GM12873 (cell line): Measurements from ENCODE around the gene TARM1.

Experiments
- TF ChIP-seq, protein P1 (sequence below): IDR thresholded peaks from 2 replicates; pipeline ENCODE4 v1.5.1; 2012; ENCODE audit warnings: low read depth, mild to moderate bottlenecking, moderate library complexity, low read length, control low read depth; ENCODE audit not compliant: insufficient read depth; ENCODE audit errors: missing control alignments

TARM1 gene

GRCh38 chr19:54081032-54081431 is at the start of gene TARM1:
Gene TARM1 (minus strand): TSS chr19:54081365. CDS start chr19:54081340, 25 bp downstream.
- TF ChIP-seq, protein P1, sequence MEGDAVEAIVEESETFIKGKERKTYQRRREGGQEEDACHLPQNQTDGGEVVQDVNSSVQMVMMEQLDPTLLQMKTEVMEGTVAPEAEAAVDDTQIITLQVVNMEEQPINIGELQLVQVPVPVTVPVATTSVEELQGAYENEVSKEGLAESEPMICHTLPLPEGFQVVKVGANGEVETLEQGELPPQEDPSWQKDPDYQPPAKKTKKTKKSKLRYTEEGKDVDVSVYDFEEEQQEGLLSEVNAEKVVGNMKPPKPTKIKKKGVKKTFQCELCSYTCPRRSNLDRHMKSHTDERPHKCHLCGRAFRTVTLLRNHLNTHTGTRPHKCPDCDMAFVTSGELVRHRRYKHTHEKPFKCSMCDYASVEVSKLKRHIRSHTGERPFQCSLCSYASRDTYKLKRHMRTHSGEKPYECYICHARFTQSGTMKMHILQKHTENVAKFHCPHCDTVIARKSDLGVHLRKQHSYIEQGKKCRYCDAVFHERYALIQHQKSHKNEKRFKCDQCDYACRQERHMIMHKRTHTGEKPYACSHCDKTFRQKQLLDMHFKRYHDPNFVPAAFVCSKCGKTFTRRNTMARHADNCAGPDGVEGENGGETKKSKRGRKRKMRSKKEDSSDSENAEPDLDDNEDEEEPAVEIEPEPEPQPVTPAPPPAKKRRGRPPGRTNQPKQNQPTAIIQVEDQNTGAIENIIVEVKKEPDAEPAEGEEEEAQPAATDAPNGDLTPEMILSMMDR: no peak

DNA sequence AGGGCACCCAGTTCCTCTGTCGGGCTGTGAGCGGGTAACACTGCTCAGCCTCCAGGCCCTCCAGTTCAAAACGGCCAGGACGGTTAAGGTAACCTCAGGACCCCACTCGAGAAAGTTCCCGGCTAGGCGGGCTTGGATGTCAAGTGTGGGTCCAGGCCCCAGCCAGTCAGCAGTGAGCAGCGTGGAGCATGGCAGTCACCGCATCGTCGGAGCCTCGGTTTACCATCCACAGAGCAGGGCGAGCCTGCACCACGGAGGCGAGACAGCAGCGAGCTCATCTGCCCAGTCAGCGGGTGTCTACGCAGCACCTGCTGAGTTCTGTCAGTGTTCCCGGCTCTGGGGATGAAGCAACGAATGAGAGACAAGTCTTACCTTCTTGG is 48.4 kb upstream of the TARM1 start:
- TF ChIP-seq, protein P1: no peak

DNA sequence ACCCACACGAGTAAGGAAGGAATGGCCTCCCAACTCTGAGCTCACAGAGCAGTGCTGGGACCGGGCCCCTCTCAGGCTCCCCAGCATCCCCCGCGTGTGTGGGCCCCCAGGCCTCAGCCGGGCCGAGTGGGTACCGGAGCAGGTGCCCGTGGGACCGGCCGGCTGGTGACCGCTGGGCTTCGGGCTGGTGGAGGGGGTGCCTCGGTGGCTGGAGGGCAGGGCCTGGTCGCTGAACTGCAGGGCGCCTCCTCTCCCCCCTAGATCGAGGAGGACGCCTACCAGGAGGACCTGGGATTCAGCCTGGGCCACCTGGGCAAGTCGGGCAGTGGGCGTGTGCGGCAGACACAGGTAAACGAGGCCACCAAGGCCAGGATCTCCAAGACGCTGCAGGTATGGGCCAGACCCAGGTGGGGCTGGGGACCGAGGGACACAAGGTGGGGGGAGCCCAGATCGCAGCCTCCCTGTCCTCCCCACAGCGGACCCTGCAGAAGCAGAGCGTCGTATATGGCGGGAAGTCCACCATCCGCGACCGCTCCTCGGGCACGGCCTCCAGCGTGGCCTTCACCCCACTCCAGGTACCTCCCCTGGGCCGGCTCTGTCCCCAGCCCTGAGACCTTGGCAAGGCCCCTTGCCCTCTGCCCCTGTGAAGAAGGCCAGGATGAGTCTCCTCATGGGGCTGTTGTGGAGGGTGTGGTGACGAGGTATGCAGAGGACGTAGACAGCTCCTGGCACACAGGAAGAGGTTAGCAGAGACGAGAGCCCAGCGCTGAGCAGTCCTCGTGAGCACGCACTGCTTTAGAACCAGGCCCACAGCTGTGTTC is 47.8 kb upstream of the TARM1 start:
- TF ChIP-seq, protein P1: no peak

GRCh38 chr19:54128441-54128725 is 47.2 kb upstream of the TARM1 start:
- TF ChIP-seq, protein P1: no peak

- TF ChIP-seq, protein P1: no peak
Measured at GRCh38 chr19:54127688-54128440, 46.7 kb upstream of the TARM1 start.

DNA sequence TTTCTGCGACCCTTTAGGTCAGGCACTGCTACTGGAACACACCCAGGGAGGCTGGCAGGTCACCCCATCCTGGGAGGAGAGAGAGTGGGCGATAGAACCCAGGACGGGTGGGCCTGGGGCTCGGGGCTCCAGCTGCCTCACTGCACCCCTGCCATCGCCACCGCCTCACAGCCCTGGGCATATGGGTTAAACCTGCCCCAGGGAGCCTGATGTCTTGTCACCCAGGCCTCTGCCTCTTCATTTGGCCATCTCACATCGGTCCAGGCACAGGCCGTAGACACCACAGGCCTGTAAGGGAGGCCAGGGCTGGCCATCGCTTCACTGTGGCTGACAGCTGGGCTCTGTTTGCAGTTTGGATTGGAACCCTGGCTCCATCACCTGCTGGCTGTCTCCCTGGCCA is 44.5 kb upstream of the TARM1 start:
- TF ChIP-seq, protein P1: no peak

- TF ChIP-seq, protein P1: no peak
Measured at GRCh38 chr19:54124393-54124792, 43.2 kb upstream of the TARM1 start.
